LNCaP clone FGC (cell line): ENCODE results near the gene ETFRF1.

ENCODE experiments used
- DNase-seq: peaks from one replicate; pipeline ENCODE4 v3.0.0-alpha.2; 2011; ENCODE audit warnings: low read depth
- H3K4me3 ChIP-seq: 2 replicates; pipeline ENCODE4 v1.5.1; 2011; ENCODE audit warnings: mild to moderate bottlenecking, low read depth, low read length, control low read depth
- TF ChIP-seq, protein P1 (sequence below): IDR thresholded peaks from 2 replicates; pipeline ENCODE4 v1.5.1; 2012; ENCODE audit warnings: mild to moderate bottlenecking; ENCODE audit not compliant: control insufficient read depth, insufficient read depth; ENCODE audit errors: extremely low read depth

ETFRF1 gene

DNA sequence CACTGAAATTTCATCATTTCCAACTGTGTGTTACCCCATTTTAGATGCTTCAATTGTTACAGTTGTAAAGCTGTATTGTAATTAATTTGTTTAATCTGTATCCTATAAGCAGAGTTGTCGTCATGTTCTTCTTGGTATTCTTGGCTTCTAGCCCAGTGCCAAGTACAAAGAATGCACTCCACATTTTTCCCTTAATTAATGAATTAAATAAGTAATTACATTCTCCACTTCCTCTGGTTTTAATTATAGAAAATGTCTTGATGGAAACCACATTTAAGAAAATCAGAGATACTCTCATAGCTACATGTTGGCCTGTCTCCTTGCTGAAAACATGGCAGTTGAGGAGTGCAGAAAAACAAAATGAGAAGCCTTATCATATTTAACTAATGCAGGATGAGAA is 823 bp upstream of the ETFRF1 start:
- DNase-seq = no peak
- H3K4me3 ChIP-seq = peak overlapping the region; percentile 95
- TF ChIP-seq, protein P1, sequence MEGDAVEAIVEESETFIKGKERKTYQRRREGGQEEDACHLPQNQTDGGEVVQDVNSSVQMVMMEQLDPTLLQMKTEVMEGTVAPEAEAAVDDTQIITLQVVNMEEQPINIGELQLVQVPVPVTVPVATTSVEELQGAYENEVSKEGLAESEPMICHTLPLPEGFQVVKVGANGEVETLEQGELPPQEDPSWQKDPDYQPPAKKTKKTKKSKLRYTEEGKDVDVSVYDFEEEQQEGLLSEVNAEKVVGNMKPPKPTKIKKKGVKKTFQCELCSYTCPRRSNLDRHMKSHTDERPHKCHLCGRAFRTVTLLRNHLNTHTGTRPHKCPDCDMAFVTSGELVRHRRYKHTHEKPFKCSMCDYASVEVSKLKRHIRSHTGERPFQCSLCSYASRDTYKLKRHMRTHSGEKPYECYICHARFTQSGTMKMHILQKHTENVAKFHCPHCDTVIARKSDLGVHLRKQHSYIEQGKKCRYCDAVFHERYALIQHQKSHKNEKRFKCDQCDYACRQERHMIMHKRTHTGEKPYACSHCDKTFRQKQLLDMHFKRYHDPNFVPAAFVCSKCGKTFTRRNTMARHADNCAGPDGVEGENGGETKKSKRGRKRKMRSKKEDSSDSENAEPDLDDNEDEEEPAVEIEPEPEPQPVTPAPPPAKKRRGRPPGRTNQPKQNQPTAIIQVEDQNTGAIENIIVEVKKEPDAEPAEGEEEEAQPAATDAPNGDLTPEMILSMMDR = no peak

DNA sequence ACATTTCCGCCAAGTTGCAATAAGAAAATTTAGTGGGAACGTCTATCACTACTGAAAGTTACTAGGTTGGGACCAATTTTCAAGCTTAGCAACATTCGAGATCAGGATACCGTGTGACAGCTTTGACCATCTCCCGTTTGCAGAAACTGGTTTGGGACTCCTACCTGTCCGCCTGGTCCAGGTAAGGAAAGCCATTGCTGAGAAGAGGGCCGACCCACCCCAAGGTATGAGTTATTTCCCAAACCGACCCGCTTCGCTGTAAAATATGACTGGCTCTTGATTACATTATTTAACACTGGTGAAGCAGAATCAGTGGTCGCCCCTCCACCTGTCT is 348 bp upstream of the ETFRF1 start:
- no peak for DNase-seq
- TF ChIP-seq, protein P1 = no peak

DNA sequence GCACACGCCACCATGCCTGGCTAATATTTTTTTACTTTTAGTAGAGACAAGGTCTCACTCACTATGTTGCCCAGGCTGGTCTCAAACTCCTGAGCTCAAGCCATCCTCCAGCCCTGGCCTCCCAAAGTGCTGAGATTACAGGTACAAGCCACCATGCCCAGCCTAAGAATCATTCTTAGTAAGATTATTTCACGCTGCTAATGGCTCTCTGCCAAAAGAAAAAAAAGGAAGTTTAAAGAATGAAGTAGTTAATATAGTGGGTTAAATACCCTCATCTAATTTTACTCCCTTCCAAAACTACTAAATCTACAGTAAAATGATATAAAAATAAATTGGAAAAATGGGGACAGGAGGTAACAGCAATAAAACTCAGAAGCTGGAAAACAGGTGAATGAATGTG is 2.6 kb downstream of the ETFRF1 start:
- no peak overlapping the region for H3K4me3 ChIP-seq
- DNase-seq = no peak
- TF ChIP-seq, protein P1 = no peak

More for the DNA sequence above, 348 bp upstream of the ETFRF1 start:
- H3K4me3 ChIP-seq = peak overlapping the region; percentile 95

DNA sequence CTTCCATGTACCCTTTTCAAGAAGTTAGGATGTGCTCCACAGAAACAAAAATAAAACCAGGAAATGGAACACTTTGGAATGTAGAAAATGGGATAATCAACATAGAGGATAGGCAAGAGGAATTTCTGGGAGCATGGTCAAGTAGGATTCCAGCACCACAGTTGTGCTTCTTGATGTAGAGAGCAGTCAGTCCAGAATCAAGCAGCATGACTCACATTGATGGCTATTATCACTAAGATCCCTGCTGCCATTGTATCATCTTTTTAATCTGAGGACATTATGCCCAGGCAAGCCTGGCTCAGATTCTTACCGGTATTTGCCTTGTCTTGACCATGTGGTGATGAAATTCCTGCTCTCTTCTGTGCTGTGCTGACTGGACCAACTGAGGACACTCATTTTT is 5.7 kb downstream of the ETFRF1 start:
- no peak for DNase-seq
- TF ChIP-seq, protein P1 = no peak
- no peak overlapping the region for H3K4me3 ChIP-seq

DNA sequence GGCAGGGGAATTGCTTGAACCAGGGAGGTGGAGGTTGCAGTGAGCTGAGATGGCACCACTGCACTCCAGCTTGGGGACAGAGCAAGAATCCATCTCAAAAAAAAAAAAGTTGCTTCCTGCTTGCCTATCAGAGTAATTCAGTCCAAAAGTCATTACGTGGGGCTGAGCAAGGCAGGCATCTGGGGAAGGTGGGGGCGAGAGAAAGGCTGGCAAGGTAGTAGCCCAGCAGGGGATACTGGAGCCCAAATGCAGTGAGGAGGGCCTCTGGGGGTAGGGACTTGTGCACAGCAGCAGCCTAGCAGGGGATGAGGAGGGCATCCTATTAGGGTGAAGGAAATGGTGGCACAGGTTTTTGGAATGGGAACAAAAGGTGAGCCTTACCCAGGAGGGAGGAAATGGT is 7.1 kb downstream of the ETFRF1 start:
- TF ChIP-seq, protein P1 = no peak
- no peak overlapping the region for H3K4me3 ChIP-seq
- DNase-seq = no peak

DNA sequence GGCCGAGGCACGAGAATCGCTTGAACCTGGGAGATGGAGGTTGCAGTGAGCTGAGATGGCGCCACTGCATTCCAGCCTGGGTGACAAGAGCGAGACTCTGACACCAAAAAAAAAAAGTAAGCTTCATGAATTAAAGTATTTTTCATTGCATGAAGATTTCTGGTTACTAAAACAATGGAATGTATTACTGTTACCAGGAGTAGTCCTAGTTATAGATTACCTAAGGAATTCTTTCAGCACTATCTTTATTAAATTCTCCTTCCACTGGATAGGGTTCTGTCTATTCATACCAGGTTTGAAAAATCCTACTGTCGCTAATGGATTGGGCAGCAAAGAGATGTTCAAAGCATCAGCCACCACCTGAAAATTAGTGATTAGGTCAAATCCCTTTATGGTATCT is 12.4 kb downstream of the ETFRF1 start:
- DNase-seq = no peak
- TF ChIP-seq, protein P1 = no peak
- H3K4me3 ChIP-seq = no peak overlapping the region

DNA sequence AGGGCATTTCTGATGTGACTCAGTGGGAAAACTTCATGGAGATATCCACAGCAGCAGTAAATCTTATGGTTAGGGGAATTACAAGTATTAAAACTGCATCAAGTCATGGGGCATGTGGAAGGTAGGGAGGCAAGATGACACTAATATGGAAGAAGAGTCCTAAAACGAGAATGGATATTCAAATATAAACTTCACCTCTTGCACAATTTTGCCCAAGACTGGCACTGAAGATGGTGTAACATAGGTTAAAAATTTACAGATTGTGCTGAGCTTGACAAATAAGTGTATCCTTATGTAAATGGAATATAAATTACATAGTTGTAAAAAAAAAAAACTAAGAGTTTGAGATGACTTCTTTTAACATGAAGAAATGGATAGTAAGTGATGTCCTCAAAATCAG is 12.8 kb downstream of the ETFRF1 start:
- no peak overlapping the region for H3K4me3 ChIP-seq
- TF ChIP-seq, protein P1 = no peak
- DNase-seq = no peak
